ENCODE data around the gene C20orf144. TPM values are rescaled to one million over a fixed set of nuclear protein-coding genes. Genes with fewer than 3 reads are reported as not detected.

The C20orf144 gene
- total RNA-seq, 4 donors from 2014 or later = 0.23 TPM; not detected in 3

DNA sequence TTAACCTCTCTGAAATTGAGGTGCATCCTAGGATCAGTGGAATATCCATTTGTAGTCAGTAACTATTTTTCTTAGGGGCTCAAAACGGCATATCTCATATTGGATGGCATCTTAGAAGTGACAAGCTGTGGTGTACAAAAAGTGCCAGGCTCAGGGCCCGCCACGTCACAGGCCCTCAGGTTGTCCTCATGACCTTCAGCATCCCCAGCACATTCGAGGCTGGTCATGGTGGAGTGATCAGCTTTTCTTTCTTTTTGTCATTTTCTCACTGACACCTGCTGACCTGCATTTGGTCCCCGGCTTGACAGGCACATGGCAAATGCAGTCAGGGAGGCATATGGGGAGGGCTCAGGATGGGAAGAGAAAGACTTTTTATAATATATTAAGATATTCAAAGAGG, 31.2 kb downstream of the C20orf144 start:
- Histone ChIP-seq H3K27me3 (no peaks in the 10 kb centered on the region), H3K9me3 (no peaks in the 10 kb centered on the region), H3K36me3 (no peaks in the 10 kb centered on the region), H3K4me1 (peaks cover 6 to 31% (median 26%) of the 10 kb centered on the region in 4 donors), H3K4me3 (no peak overlapping the region), H3K27ac (replicated peaks in 1 of 4) (peak overlapping the region in 2 of 4 donors; percentile 44)
- intact Hi-C loops (cut with DNase I) = no loop called here
- no peak for DNase-seq (ENCODE audit: extremely low spot score)
- TF ChIP-seq EP300 (IDR thresholded peaks at IDR 0.05) (no peak), POLR2A (IDR thresholded peaks at IDR 0.05; ENCODE audit: low read depth) (no peak)
- TF ChIP-seq, protein P1, sequence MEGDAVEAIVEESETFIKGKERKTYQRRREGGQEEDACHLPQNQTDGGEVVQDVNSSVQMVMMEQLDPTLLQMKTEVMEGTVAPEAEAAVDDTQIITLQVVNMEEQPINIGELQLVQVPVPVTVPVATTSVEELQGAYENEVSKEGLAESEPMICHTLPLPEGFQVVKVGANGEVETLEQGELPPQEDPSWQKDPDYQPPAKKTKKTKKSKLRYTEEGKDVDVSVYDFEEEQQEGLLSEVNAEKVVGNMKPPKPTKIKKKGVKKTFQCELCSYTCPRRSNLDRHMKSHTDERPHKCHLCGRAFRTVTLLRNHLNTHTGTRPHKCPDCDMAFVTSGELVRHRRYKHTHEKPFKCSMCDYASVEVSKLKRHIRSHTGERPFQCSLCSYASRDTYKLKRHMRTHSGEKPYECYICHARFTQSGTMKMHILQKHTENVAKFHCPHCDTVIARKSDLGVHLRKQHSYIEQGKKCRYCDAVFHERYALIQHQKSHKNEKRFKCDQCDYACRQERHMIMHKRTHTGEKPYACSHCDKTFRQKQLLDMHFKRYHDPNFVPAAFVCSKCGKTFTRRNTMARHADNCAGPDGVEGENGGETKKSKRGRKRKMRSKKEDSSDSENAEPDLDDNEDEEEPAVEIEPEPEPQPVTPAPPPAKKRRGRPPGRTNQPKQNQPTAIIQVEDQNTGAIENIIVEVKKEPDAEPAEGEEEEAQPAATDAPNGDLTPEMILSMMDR (IDR thresholded peaks at IDR 0.05) = no peak
- WGBS = 94% methylated on average over 5 of the region's 5 CpGs

DNA sequence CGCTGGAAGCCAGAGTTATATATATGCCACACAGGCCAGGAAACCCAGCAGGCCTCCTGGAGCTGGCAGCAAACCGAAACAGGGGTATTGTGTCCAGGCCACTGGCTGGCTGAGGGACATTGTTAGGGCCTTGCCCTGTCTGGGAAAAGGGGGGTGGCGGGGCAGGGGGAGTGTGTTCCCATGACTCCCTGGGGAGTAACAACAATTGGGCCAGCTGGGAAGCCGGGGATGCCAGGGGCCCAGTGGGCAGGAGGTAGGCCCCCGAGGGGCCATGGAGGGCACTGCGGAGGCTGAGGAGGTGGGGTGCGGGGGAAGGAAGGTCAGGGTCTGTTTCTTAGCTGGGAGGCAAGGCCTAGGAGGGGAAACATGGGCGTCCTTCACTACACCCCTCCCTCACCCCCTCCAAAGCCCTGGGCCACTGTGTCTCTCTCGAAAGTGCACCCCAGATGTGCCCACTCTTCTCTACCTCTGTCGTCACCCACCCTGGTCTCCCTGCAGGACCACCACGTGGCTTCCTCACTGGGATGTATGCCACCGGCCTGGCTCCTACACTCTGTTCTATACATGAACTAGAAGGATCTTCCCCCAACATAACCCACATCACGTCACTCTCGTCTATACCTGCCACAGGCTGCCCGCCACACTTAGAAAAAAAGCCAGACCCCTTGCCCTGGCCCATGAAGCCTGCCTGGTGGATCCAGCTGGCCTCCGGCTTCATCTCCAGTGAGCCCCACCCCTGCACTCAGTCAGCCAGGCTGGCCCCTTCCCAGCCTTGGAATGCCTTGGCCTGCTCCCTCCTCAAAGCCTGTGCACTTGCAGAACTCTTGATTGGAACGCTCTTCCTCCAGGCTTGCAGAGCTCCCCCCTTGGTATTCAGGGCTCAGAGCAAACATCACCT, 31.9 kb downstream of the C20orf144 start:
- no peak for DNase-seq (ENCODE audit: extremely low spot score)
- WGBS = 70% methylated on average over 15 of the region's 17 CpGs
- Histone ChIP-seq H3K27me3 (no peaks in the 10 kb centered on the region), H3K4me1 (peaks cover 6 to 31% (median 26%) of the 10 kb centered on the region in 4 donors), H3K4me3 (no peak overlapping the region), H3K9me3 (no peaks in the 10 kb centered on the region), H3K27ac (replicated peaks in 1 of 4) (peak overlapping the region; percentile 21 to 51 (median 44)), H3K36me3 (no peaks in the 10 kb centered on the region)
- TF ChIP-seq, protein P1 (IDR thresholded peaks at IDR 0.05) = no peak
- TF ChIP-seq POLR2A (IDR thresholded peaks at IDR 0.05; ENCODE audit: low read depth) = no peak
- no peak for TF ChIP-seq POLR2AphosphoS5 (IDR thresholded peaks at IDR 0.05)
- TF ChIP-seq EP300 (IDR thresholded peaks at IDR 0.05) = no peak
- intact Hi-C loops (cut with DNase I) = no loop called here

DNA sequence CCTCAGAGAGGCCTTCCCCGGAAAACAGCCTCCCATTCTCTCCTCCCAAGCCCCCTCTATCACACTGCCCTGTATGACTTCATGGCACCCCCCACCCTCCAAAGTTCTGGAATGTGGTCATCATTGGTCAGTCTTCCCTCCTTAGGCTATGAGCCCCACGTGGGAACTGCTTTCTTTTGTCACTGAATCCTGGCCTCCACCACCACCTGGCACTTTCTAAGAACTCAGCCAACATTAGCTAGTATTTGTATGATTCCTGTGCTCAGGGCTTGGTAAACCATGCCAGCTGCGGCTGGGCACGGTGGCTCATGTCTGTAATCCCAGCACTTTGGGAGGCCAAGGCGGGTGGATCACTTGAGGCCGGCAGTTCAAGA, 32.5 kb downstream of the C20orf144 start:
- no peak overlapping the region for H3K4me3 ChIP-seq
- peak overlapping the region in 2 of 4 donors; percentile 44 to 51 for H3K27ac ChIP-seq (replicated peaks in 1 of 4)
- TF ChIP-seq, protein P1 (IDR thresholded peaks at IDR 0.05) = no peak
- TF ChIP-seq POLR2A (IDR thresholded peaks at IDR 0.05; ENCODE audit: low read depth) (no peak), EP300 (IDR thresholded peaks at IDR 0.05) (no peak), POLR2AphosphoS5 (IDR thresholded peaks at IDR 0.05) (no peak)
- peaks cover 6 to 31% (median 26%) of the 10 kb centered on the region in 4 donors for H3K4me1 ChIP-seq
- no peaks in the 10 kb centered on the region for H3K27me3 ChIP-seq
- DNase-seq (ENCODE audit: extremely low spot score) = no peak
- no peaks in the 10 kb centered on the region for H3K36me3 ChIP-seq
- H3K9me3 ChIP-seq = no peaks in the 10 kb centered on the region
- WGBS = 52% methylated on average over 2 of the region's 6 CpGs
- intact Hi-C loops (cut with DNase I) = no loop called here

DNA sequence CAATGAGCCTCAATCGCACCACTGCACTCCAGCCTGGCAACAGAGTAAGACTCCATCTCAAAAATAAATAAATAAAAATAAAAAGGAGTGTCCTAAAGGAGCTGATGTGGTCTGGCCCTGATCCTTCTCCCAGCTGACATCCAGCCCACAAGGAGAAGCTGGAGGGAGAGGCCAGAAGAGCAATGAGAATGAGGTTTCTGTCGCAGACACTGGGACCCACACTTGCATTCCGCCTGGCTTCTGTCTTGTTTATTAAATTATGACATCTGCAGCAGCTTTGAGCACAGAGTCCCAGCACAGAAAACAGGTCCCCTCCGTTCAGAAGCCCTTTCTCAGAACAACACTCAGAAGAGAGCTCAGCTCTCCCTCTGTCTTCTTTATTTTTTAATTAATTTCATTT, 34.3 kb downstream of the C20orf144 start:
- no peak for DNase-seq (ENCODE audit: extremely low spot score)
- H3K27ac ChIP-seq (replicated peaks in 1 of 4) = peak overlapping the region in 2 of 4 donors; percentile 10 to 55
- H3K27me3 ChIP-seq = no peaks in the 10 kb centered on the region
- H3K4me1 ChIP-seq = peaks cover 6 to 31% (median 26%) of the 10 kb centered on the region in 4 donors
- intact Hi-C loops (cut with DNase I) = no loop called here
- no peaks in the 10 kb centered on the region for H3K36me3 ChIP-seq
- no peaks in the 10 kb centered on the region for H3K9me3 ChIP-seq
- WGBS = 81% methylated on average over 4 of the region's 4 CpGs
- no peak overlapping the region for H3K4me3 ChIP-seq
- TF ChIP-seq, protein P1 (IDR thresholded peaks at IDR 0.05) = no peak
- TF ChIP-seq EP300 (IDR thresholded peaks at IDR 0.05) (no peak), POLR2A (IDR thresholded peaks at IDR 0.05; ENCODE audit: low read depth) (no peak), POLR2AphosphoS5 (IDR thresholded peaks at IDR 0.05) (no peak)

Measured in esophagus muscularis mucosa (tissue), 4 donors.